ENCODE measurements around the gene BPIFA3.

DNA sequence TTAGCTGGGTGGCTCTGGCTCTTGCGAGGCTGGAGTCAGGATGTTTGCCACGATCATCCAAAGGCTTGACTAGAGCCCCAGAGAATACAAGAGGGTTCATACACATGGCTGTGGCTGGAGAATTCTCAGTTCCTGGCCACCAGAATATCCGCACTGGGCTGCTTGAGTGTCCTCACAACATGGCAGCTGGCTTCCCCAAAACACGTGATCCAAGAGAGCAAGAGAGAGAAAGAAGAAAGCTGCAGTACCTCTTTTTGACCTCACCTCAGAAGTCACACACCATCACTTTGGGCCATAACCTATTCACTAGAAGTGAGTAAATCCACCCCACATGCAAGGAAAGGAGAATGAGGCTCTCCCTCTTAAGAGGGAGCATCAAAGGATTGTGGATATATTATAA is 44.3 kb downstream of the BPIFA3 start:
- TF ChIP-seq CTCF (IDR thresholded peaks at IDR 0.05; ENCODE audit: borderline replicate concordance, extremely low read depth, low read length, poor library complexity, severe bottlenecking) = no peak
- no peak for TF ChIP-seq EZH2 (IDR thresholded peaks at IDR 0.05; ENCODE audit: borderline replicate concordance, low read depth, low read length, severe bottlenecking)
